Measurements from ENCODE around the gene ABCC8.

- TF ChIP-seq, protein P1, sequence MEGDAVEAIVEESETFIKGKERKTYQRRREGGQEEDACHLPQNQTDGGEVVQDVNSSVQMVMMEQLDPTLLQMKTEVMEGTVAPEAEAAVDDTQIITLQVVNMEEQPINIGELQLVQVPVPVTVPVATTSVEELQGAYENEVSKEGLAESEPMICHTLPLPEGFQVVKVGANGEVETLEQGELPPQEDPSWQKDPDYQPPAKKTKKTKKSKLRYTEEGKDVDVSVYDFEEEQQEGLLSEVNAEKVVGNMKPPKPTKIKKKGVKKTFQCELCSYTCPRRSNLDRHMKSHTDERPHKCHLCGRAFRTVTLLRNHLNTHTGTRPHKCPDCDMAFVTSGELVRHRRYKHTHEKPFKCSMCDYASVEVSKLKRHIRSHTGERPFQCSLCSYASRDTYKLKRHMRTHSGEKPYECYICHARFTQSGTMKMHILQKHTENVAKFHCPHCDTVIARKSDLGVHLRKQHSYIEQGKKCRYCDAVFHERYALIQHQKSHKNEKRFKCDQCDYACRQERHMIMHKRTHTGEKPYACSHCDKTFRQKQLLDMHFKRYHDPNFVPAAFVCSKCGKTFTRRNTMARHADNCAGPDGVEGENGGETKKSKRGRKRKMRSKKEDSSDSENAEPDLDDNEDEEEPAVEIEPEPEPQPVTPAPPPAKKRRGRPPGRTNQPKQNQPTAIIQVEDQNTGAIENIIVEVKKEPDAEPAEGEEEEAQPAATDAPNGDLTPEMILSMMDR (conservative IDR thresholded peaks at IDR 0.05 in 1 of 2, IDR thresholded peaks at IDR 0.05 in 1 of 2; ENCODE audit: extremely low read depth in 1 of 2, insufficient read depth in 1 of 2, low read depth in 1 of 2, low read length in 2 of 2): no peak
- TF ChIP-seq EZH2 (IDR thresholded peaks at IDR 0.05; ENCODE audit: borderline replicate concordance, low read length): no peak
Observed at GRCh38 chr11:17478070-17478469, 1.4 kb upstream of the ABCC8 start.

Data from mammary epithelial cell (primary cell).